ENCODE results near the gene PFN1.
A peak's percentile ranks its signal among the peaks of the same experiment; 100 is the strongest.
"Not testable (repeated sequence)": the region's sequence is repeated elsewhere in the genome, so short reads cannot be mapped to it uniquely, and the experiment has no call there.

The PFN1 gene

DNA sequence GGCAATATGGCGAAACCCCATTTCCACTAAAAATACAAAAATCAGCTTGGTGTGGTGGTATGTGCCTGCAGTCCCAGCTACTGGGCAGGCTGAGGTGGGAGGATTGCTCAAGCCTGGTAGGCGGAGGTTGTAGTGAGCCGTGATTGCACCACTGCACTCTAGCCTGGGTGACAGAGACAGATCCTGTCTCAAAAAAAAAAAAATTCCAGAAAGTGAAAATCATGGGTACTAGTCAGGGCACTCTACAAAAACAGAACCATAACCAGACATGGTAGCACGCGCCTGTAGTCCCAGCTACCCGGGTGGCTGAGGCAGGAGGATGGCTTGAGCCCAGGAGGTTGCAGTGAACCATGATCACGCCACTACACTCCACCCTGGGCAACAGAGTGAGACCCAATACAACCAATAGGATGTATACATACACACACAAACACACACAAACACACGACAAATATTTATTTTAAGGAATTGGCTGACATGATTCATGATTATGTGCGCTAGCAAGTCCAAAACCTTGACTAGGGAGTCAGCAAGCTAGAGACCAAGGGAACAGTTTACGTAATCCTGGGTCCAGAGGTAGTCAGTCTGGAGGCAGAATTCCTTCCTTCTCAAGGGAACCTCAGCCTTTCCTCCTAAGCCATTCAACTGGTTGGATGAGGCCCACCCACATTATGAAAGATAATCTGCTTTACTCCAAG, 27.8 kb downstream of the PFN1 start:
- no peak for DNase-seq

- no peak for DNase-seq
These were observed 28.8 kb downstream of the PFN1 start for GRCh38 chr17:4919511-4920047.

DNA sequence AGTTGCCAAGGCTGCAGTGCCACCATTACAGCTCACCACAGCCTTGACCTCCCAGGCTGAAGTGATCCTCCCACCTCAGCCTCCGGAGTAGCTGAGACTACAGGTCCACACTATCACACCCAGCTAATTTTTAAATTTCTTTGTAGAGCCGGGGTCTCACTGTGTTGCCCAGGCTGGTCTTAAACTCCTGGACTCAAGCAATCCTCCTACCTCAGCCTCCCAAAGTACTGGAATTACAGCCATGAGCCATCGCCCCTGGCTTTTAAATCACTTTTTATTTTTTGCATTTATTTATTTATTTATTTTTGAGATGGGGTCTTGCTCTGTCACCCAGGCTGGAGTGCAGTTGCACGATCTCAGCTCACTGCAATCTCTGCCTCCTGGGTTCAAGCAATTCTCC, 33.8 kb downstream of the PFN1 start:
- DNase-seq: not testable (repeated sequence)

DNA sequence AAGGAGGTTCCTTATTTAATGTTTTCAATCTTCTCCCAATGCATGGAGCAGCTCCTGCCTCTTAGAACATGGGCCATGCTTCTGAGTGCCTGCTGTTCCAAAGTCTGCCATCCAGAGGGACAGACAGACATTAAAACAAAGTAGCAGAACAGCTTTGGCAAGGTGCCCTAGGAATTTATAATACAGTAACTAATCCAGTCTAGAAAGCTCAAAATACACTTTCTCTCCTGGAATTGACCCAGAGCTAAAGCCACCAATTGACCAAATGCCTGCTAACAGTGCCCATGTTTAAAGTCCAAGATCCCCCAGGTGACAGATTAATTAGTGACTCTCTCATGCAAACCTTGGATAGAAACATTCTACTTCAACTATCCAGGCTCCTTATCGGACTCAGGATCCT, 34.3 kb downstream of the PFN1 start:
- DNase-seq: no peak

- DNase-seq: peak; percentile 71
These were observed 39.4 kb downstream of the PFN1 start for GRCh38 chr17:4908711-4909496.

GRCh38 chr17:4908301-4908700, 40.0 kb downstream of the PFN1 start:
- DNase-seq: no peak

DNA sequence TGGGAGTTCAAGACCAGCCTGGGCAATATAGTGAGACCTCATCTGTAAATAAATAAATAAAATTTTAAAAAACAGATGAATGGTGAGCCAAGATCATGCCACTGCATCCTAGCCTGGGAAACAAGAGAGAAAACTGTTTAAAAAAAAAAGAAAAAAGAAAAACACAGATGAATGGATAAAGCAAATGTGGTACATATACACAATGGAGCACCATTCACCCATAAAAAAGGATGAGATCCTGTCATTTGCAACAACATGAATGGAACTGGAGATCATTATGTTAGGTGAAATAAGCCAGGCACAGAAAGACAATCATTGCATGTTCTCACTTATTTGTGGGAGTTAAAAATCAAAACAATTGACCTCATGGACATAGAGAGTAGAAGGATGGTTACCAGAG, 41.7 kb downstream of the PFN1 start:
- DNase-seq: not testable (repeated sequence)

DNA sequence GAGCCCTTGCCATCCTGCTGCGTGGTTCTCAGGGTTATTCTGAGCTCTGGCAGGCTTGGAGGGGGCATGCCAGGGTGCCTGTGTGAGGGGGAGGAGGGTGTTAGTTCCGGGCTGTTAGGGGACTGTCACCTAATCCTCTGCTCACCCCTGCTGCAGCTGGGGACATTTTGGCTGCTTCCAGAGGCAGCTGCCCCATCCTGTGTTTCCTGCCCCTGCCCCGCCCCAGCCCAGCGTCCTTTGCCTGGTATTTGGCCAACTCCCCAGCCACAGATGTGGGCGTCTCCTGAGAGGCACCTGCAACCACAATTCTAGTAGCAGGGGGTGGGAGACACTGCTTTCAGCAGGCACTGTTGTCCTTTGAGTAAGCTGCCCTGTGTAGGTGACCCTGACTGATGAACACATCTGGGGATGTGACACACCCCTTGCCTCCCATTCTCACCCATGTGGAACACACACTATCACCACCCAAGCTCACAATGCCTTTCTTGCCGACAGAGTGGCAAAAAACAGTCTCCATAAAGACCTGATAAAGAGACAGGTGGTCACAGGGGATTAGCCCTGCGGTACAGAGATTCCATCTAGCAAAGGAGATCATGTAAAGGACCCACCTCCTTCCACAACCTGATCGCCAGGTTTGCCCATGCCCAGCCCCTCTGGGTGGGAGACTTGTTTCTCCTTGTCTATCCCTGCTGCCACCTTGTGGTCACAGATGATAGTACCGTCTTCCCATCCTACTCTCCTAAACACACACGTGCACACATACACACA, 45.1 kb downstream of the PFN1 start, which contains the start of gene CHRNE:
CHRNE (minus strand) TSS at position 48 of the 768 bp plus-strand sequence; CDS start at position 13, 35 bp downstream.
- peak; percentile 73 for DNase-seq

GRCh38 chr17:4902540-4902939, 45.8 kb downstream of the PFN1 start:
- no peak for DNase-seq

- peak; percentile 10 for DNase-seq
These were observed 46.5 kb downstream of the PFN1 start for GRCh38 chr17:4901648-4902344.

DNA sequence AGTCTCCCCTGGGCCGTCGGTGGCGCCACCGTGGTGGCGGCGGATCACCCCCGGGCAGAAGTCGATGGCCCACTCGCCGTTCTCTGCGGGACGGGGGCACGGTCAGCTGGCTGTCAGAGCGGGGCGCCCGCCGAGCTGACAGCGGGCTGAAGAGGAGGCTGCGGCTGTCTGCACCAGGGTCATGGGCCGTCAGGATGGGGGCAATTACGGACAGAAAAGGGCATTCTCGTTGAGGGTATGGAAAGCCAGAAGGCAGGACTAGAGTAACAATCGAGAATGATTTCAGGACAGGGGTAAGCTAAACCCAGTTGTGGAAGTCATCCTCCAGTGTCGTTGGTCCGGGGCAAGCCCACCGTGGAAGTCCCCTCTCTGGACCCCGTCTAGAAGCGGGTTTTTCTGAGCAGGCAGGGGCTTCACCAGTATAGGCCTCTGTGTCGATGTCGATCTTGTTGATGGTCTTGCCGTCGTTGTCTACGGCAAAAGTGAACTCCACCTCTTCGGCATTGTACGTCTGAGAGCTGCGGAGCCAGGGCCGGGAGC, 47.2 kb downstream of the PFN1 start:
- DNase-seq: no peak

- DNase-seq: peak; percentile 55
These were observed 47.9 kb downstream of the PFN1 start for GRCh38 chr17:4900231-4901107.

GRCh38 chr17:4899341-4900230, 48.7 kb downstream of the PFN1 start, which contains the start of gene C17orf107:
Gene C17orf107 (plus strand): TSS chr17:4899536. CDS start chr17:4899763, 227 bp downstream.
- DNase-seq: peak; percentile 94

- DNase-seq: no peak
These were observed 49.4 kb downstream of the PFN1 start for GRCh38 chr17:4898927-4899326.

DNA sequence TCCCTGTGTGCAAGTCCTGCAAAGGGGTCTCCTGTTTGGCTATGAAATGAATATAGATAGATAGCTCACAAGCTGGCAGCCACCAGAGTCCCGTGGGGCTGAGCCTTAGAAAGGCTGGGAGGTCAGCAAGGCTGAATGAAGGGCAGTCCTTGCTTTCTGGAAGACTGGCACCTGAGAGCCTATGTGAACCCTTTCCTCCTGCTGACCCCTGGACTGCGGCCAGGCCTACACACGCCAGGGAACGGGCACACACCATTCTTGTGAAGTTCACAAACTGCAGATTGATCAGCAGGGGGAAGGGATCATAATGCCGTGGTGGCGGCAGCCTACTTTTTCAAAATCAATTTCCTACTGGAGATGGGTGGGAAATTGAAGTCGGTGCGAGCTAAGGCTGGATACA, 50.0 kb downstream of the PFN1 start:
- DNase-seq: no peak

- DNase-seq: no peak
These were observed 50.5 kb downstream of the PFN1 start for GRCh38 chr17:4897785-4898184.

- no peak for DNase-seq
These were observed 51.1 kb downstream of the PFN1 start for GRCh38 chr17:4897198-4897687.

- DNase-seq: no peak
These were observed 51.8 kb downstream of the PFN1 start for GRCh38 chr17:4896332-4897197.
